GM23338 (cell line): ENCODE data around the gene CREB3L2. TPM values are rescaled to one million over a fixed set of nuclear protein-coding genes. Genes with fewer than 3 reads are reported as not detected.
A peak's percentile ranks its signal among the peaks of the same experiment; 100 is the strongest.

Source experiments
- ATAC-seq: fragments of 200-7000 bp; cut with Tn5 transposase; 3 replicates; pipeline ENCODE4 v1.9.1; 2020
- DNase-seq: peaks from one replicate; pipeline ENCODE4 v3.0.0-alpha.2; 2015; ENCODE audit warnings: low spot score
- H2AFZ ChIP-seq: fragments of 200-600 bp; sonication (generic); 2 replicates; pipeline ENCODE4 v1.8.0; 2016; ENCODE audit warnings: antibody characterized with exemption, mild to moderate bottlenecking, moderate library complexity
- H3F3A ChIP-seq: fragments of 200-600 bp; sonication (generic); replicated peaks from 2 replicates; pipeline ENCODE4 v1.8.0; 2017; ENCODE audit warnings: antibody characterized with exemption, mixed run types, low read depth
- H3K27ac ChIP-seq: fragments of 200-600 bp; sonication (generic); 2 replicates; pipeline ENCODE4 v1.6.1; 2016; ENCODE audit warnings: low read depth
- H3K27me3 ChIP-seq: fragments of 200-600 bp; sonication (generic); 2 replicates; pipeline ENCODE4 v1.8.0; 2016; ENCODE audit warnings: mild to moderate bottlenecking, mixed run types, moderate library complexity; ENCODE audit not compliant: insufficient read depth
- H3K36me3 ChIP-seq: fragments of 200-600 bp; sonication (generic); 2 replicates; pipeline ENCODE4 v1.8.0; 2016; ENCODE audit warnings: mild to moderate bottlenecking; ENCODE audit not compliant: insufficient read depth
- H3K4me1 ChIP-seq: fragments of 200-600 bp; sonication (generic); 2 replicates; pipeline ENCODE4 v1.8.0; 2016; ENCODE audit warnings: mild to moderate bottlenecking, moderate library complexity; ENCODE audit not compliant: insufficient read depth
- H3K4me2 ChIP-seq: fragments of 200-600 bp; sonication (generic); 2 replicates; pipeline ENCODE4 v1.7.1; 2017; ENCODE audit warnings: mixed run types
- H3K4me3 ChIP-seq: fragments of 200-600 bp; sonication (generic); 2 replicates; pipeline ENCODE4 v1.6.1; 2016; ENCODE audit warnings: mixed run types
- H3K79me2 ChIP-seq: fragments of 200-600 bp; sonication (generic); replicated peaks from 2 replicates; pipeline ENCODE4 v1.8.0; 2017; ENCODE audit warnings: mild to moderate bottlenecking; ENCODE audit not compliant: insufficient read depth
- H3K9me2 ChIP-seq: fragments of 200-600 bp; sonication (generic); 2 replicates; pipeline ENCODE4 v1.8.0; 2017; ENCODE audit not compliant: insufficient read depth
- H4K20me1 ChIP-seq: fragments of 200-600 bp; sonication (generic); replicated peaks from 2 replicates; pipeline ENCODE4 v1.8.0; 2017; ENCODE audit warnings: mild to moderate bottlenecking; ENCODE audit not compliant: insufficient read depth
- H3K27ac Mint-ChIP-seq: 2 replicates; pipeline ENCODE4 v1.8.0; 2020; ENCODE audit warnings: inconsistent platforms, mild to moderate bottlenecking, moderate library complexity, mixed read lengths
- H3K27me3 Mint-ChIP-seq: 3 replicates; pipeline ENCODE4 v1.8.0; 2022; ENCODE audit warnings: low read depth, mild to moderate bottlenecking, moderate library complexity, mixed read lengths, inconsistent platforms; ENCODE audit not compliant: insufficient read depth, poor library complexity
- H3K36me3 Mint-ChIP-seq: 3 replicates; pipeline ENCODE4 v1.8.0; 2021; ENCODE audit warnings: low read depth, mild to moderate bottlenecking, inconsistent platforms, moderate library complexity, mixed read lengths
- H3K4me1 Mint-ChIP-seq: 3 replicates; pipeline ENCODE4 v1.8.0; 2020; ENCODE audit warnings: mild to moderate bottlenecking, inconsistent platforms, mixed read lengths
- H3K4me3 Mint-ChIP-seq: 3 replicates; pipeline ENCODE4 v1.8.0; 2021; ENCODE audit warnings: moderate library complexity, mild to moderate bottlenecking, inconsistent platforms, mixed read lengths
- H3K9me3 Mint-ChIP-seq: 3 replicates; pipeline ENCODE4 v1.8.0; 2020; ENCODE audit warnings: moderate library complexity, mild to moderate bottlenecking, inconsistent platforms, mixed read lengths
- CREB1 ChIP-seq: fragments of 250-450 bp; sonication (Bioruptor Pico); IDR thresholded peaks from 2 replicates; pipeline ENCODE4 v1.5.0; 2020; ENCODE audit warnings: low read depth, mild to moderate bottlenecking, moderate library complexity
- ETS1 ChIP-seq: IDR thresholded peaks from 2 replicates; pipeline ENCODE4 v1.6.1; 2016; ENCODE audit warnings: antibody characterized with exemption
- EZH2 ChIP-seq: fragments of 200-600 bp; sonication (generic); IDR thresholded peaks from one replicate; pipeline ENCODE4 v1.8.0; 2017; ENCODE audit warnings: antibody characterized with exemption, mild to moderate bottlenecking, low read depth; ENCODE audit not compliant: unreplicated experiment
- EZH2phosphoT487 ChIP-seq: fragments of 200-600 bp; sonication (generic); IDR thresholded peaks from one replicate; pipeline ENCODE4 v1.8.1; 2018; ENCODE audit warnings: antibody characterized with exemption; ENCODE audit not compliant: unreplicated experiment
- JUNB ChIP-seq: IDR thresholded peaks from one replicate; pipeline ENCODE4 v1.6.1; 2016; ENCODE audit warnings: antibody characterized with exemption; ENCODE audit not compliant: unreplicated experiment
- NANOG ChIP-seq: IDR thresholded peaks from 2 replicates; pipeline ENCODE4 v1.6.1; 2016; ENCODE audit warnings: antibody characterized with exemption, borderline replicate concordance
- POLR2AphosphoS5 ChIP-seq: IDR thresholded peaks from 2 replicates; pipeline ENCODE4 v1.6.1; 2016; ENCODE audit warnings: antibody characterized with exemption, low read depth
- REST ChIP-seq: IDR thresholded peaks from one replicate; pipeline ENCODE4 v1.6.1; 2018; ENCODE audit warnings: antibody characterized with exemption; ENCODE audit not compliant: unreplicated experiment
- STAT1 ChIP-seq: IDR thresholded peaks from one replicate; pipeline ENCODE4 v1.6.1; 2016; ENCODE audit warnings: antibody characterized with exemption; ENCODE audit not compliant: unreplicated experiment
- ZNF114 ChIP-seq: fragments of 250-450 bp; sonication (Bioruptor Pico); IDR thresholded peaks from 2 replicates; pipeline ENCODE4 v1.5.0; 2020; ENCODE audit warnings: mild to moderate bottlenecking, moderate library complexity
- ZNF331 ChIP-seq: fragments of 250-450 bp; sonication (Bioruptor Pico); IDR thresholded peaks from 2 replicates; pipeline ENCODE4 v1.5.0; 2020; ENCODE audit warnings: low read depth, mild to moderate bottlenecking, moderate library complexity
- polyA plus RNA-seq: library from polyadenylated mRNA; unstranded; fragments of >200 nt; fragmentation: Nextera tagmentation; extraction: Ambion mirVana; gene quantifications from 2 replicates; pipeline ENCODE4 v1.2.1, GENCODE V29; 2016
- total RNA-seq: library from RNA; depleted of rRNA; stranded (reverse); fragments of >200 nt; shearing (Covaris generic); gene quantifications from 2 replicates; pipeline ENCODE4 v1.2.3, GENCODE V29; 2014
- TF ChIP-seq, protein P1 (sequence below), 2 experiments: fragments of 200-600 bp in 1 of 2; sonication (generic) in 1 of 2; conservative IDR thresholded peaks; 2 replicates each; pipeline versions ENCODE4 v1.5.1 to v1.6.1; 2016 to 2017; ENCODE audit warnings: antibody characterized with exemption in 2 of 2, low read depth in 2 of 2, mild to moderate bottlenecking in 2 of 2, moderate library complexity in 1 of 2

Gene CREB3L2
- total and polyA plus RNA-seq, 2 experiments from 2014 or later: 14.5 to 27.1 TPM

- no peaks in the 10 kb centered on the region for H3K36me3 ChIP-seq
- ATAC-seq: no peak
- peaks cover 43% of the 10 kb centered on the region for H3K27me3 ChIP-seq
- Mint-ChIP-seq H3K36me3 (no peaks in the 10 kb centered on the region), H3K27ac (no peak overlapping the region), H3K4me1 (peaks cover 6% of the 10 kb centered on the region; the same call in 2 of the 3 replicates), H3K4me3 (no peak overlapping the region), H3K27me3 (peaks cover 24% of the 10 kb centered on the region), H3K9me3 (no peaks in the 10 kb centered on the region)
- no peak overlapping the region for H3K27ac ChIP-seq
- H3K9me2 ChIP-seq: no peaks in the 10 kb centered on the region
- H2AFZ ChIP-seq: no peak overlapping the region
- no peaks in the 10 kb centered on the region for H3K79me2 ChIP-seq
- H3K4me1 ChIP-seq: peaks cover 14% of the 10 kb centered on the region; the same call in 1 of the 2 replicates
- no peak overlapping the region for H3K4me3 ChIP-seq
- TF ChIP-seq STAT1: no peak
- no peak for TF ChIP-seq CREB1 (CRISPR knock-in tag)
- no peak for TF ChIP-seq REST
- TF ChIP-seq EZH2phosphoT487: no peak
- no peak for TF ChIP-seq ZNF114
- no peak for TF ChIP-seq ETS1
- TF ChIP-seq ZNF331 (CRISPR knock-in tag): no peak
- no peak overlapping the region for H3K4me2 ChIP-seq
- DNase-seq: no peak
- peaks cover 3% of the 10 kb centered on the region; the same call in 1 of the 2 replicates for H3F3A ChIP-seq
- no peaks in the 10 kb centered on the region for H4K20me1 ChIP-seq
Measured at GRCh38 chr7:137850571-137850970, 151.3 kb downstream of the CREB3L2 start.

DNA sequence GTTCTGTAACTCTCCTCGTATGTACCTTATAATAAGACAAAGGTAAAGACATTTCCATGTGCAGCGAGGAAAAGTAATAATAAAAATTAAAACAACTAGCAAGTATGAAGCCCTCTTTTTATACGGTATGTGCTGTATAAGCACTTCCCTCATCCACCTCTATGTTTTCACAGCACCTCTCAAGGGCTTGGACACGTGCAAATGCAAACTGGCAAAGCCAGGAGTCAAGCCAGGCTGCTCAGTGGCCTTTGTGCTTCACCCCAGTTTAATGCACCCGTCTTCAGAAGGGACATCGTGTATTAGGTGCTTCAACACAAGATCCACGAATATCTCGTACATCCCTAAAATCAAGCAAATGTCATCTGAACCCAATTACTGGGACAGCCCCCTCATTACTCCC lies 153.8 kb downstream of the CREB3L2 start:
- TF ChIP-seq NANOG: no peak
- no peak for TF ChIP-seq JUNB
- TF ChIP-seq, protein P1, sequence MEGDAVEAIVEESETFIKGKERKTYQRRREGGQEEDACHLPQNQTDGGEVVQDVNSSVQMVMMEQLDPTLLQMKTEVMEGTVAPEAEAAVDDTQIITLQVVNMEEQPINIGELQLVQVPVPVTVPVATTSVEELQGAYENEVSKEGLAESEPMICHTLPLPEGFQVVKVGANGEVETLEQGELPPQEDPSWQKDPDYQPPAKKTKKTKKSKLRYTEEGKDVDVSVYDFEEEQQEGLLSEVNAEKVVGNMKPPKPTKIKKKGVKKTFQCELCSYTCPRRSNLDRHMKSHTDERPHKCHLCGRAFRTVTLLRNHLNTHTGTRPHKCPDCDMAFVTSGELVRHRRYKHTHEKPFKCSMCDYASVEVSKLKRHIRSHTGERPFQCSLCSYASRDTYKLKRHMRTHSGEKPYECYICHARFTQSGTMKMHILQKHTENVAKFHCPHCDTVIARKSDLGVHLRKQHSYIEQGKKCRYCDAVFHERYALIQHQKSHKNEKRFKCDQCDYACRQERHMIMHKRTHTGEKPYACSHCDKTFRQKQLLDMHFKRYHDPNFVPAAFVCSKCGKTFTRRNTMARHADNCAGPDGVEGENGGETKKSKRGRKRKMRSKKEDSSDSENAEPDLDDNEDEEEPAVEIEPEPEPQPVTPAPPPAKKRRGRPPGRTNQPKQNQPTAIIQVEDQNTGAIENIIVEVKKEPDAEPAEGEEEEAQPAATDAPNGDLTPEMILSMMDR (conservative IDR thresholded peaks at IDR 0.05; ENCODE audit: low read depth in 2 of 2): no peak
- TF ChIP-seq EZH2phosphoT487: no peak
- TF ChIP-seq POLR2AphosphoS5: no peak
- TF ChIP-seq REST: no peak
- no peak for TF ChIP-seq EZH2
- TF ChIP-seq CREB1 (CRISPR knock-in tag): no peak
- Histone ChIP-seq H3K27me3 (peaks cover 55% of the 10 kb centered on the region), H3K27ac (no peak overlapping the region), H3K4me3 (peak overlapping the region; percentile 72), H3K9me2 (no peaks in the 10 kb centered on the region), H3K79me2 (no peaks in the 10 kb centered on the region), H3K4me2 (peak overlapping the region; percentile 97), H3F3A (peaks cover 3% of the 10 kb centered on the region; the same call in 1 of the 2 replicates), H3K4me1 (peaks cover 26% of the 10 kb centered on the region; the same call in 1 of the 2 replicates), H4K20me1 (no peaks in the 10 kb centered on the region), H3K36me3 (no peaks in the 10 kb centered on the region), H2AFZ (no peak overlapping the region)
- Mint-ChIP-seq H3K4me1 (peaks cover 26% of the 10 kb centered on the region), H3K4me3 (peak overlapping the region; percentile 70; the same call in 2 of the 3 replicates), H3K9me3 (no peaks in the 10 kb centered on the region), H3K27me3 (peaks cover 39% of the 10 kb centered on the region), H3K27ac (no peak overlapping the region), H3K36me3 (no peaks in the 10 kb centered on the region)
- ATAC-seq: no peak
- no peak for DNase-seq
